Subcutaneous abdominal adipose tissue (tissue), 5 donors: ENCODE results near the gene MT1X.
"Not testable (repeated sequence)": the region's sequence is repeated elsewhere in the genome, so short reads cannot be mapped to it uniquely, and the experiment has no call there.

Experiments
- H3K27ac ChIP-seq: one replicate; pipeline ENCODE4 v1.7.0; 2013; ENCODE audit warnings: low read depth, mild to moderate bottlenecking, inconsistent platforms, low read length, moderate library complexity
- H3K27me3 ChIP-seq, 5 donors: one replicate each; pipeline ENCODE4 v1.7.0; 2013; ENCODE audit warnings: low read length in 5 of 5, inconsistent platforms in 1 of 5; ENCODE audit not compliant: control insufficient read depth in 5 of 5, insufficient read depth in 4 of 5
- H3K36me3 ChIP-seq, 5 donors: one replicate each; pipeline ENCODE4 v1.7.0; 2013; ENCODE audit warnings: low read length in 5 of 5; ENCODE audit not compliant: control insufficient read depth in 5 of 5, insufficient read depth in 5 of 5
- H3K4me1 ChIP-seq, 5 donors: one replicate each; pipeline ENCODE4 v1.7.0; 2013; ENCODE audit warnings: low read length in 5 of 5, mild to moderate bottlenecking in 3 of 5, moderate library complexity in 1 of 5; ENCODE audit not compliant: control insufficient read depth in 5 of 5, insufficient read depth in 5 of 5
- H3K4me3 ChIP-seq, 5 donors: one replicate each; pipeline ENCODE4 v1.7.0; 2013; ENCODE audit warnings: low read length in 5 of 5, low read depth in 1 of 5
- H3K9ac ChIP-seq, 5 donors: one replicate each; pipeline ENCODE4 v1.7.0; 2013; ENCODE audit warnings: low read length in 5 of 5, mild to moderate bottlenecking in 4 of 5, moderate library complexity in 3 of 5
- H3K9me3 ChIP-seq, 5 donors: one replicate each; pipeline ENCODE4 v1.7.0; 2013; ENCODE audit warnings: low read length in 5 of 5; ENCODE audit not compliant: control insufficient read depth in 5 of 5
- donor health status: healthy.
- donor health status: healthy.
- donor health status: healthy.
- donor health status: healthy.
- donor health status: healthy.

Gene MT1X

GRCh38 chr16:56652600-56652999, 29.7 kb upstream of the MT1X start:
- H3K27me3 ChIP-seq = peaks cover 0 to 5% (median under 1%) of the 10 kb centered on the region in 5 donors
- peaks cover 2 to 37% (median 35%) of the 10 kb centered on the region in 5 donors for H3K4me1 ChIP-seq
- H3K36me3 ChIP-seq = no peaks in the 10 kb centered on the region
- H3K27ac ChIP-seq = no peak overlapping the region
- no peak overlapping the region for H3K9ac ChIP-seq
- H3K9me3 ChIP-seq = no peaks in the 10 kb centered on the region
- no peak overlapping the region for H3K4me3 ChIP-seq

GRCh38 chr16:56653218-56653617, 29.1 kb upstream of the MT1X start:
- Histone ChIP-seq H3K9me3 (no peaks in the 10 kb centered on the region), H3K27ac (no peak overlapping the region), H3K36me3 (no peaks in the 10 kb centered on the region), H3K4me1 (peaks cover 4 to 39% (median 36%) of the 10 kb centered on the region in 5 donors), H3K4me3 (no peak overlapping the region), H3K27me3 (peaks cover 0 to 3% (median 0%) of the 10 kb centered on the region in 5 donors), H3K9ac (no peak overlapping the region)

- Histone ChIP-seq H3K36me3 (no peaks in the 10 kb centered on the region), H3K9me3 (no peaks in the 10 kb centered on the region), H3K27ac (no peak within 1 kb of the TSS), H3K4me3 (peak within 1 kb of the TSS; percentile 59 to 71 (median 66)), H3K4me1 (peaks cover 5 to 29% (median 24%) of the 10 kb centered on the region in 5 donors), H3K9ac (peak within 1 kb of the TSS in 3 of 5 donors; percentile 46 to 57 (median 48)), H3K27me3 (peaks cover 2 to 8% (median 6%) of the 10 kb centered on the region in 5 donors)
Observed at GRCh38 chr16:56657555-56658326, 24.5 kb upstream of the MT1X start, which contains the start of gene MT1F. MT1F (plus strand) TSS chr16:56657959; CDS start chr16:56658059, 100 bp downstream.

DNA sequence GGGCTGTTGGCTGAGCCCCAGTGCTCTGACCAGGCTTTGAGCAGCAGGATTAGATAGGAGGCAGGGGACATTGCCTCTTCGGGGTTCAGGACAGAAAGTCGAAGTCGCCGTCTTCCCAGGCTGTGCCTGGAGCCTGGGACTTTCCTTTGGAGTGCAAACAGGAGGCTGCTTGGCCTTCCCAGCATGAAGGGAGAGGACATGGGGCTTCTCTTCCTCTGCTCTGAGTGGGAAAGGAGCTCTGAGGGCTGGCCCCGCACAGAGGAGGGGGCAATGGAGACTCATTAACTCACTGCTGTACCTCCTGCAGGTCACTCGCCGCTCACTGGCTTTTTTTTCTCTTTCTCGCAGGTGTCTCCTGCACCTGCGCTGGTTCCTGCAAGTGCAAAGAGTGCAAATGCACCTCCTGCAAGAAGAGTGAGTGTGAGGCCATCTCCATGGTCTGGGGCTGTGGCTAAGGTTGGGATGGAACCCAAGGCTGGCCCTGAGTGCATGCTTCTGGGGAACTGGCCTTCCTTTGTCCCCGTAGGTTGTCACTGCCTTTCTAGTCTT, 23.9 kb upstream of the MT1X start:
- Histone ChIP-seq H3K9me3 (no peaks in the 10 kb centered on the region), H3K27me3 (peaks cover 4 to 13% (median 11%) of the 10 kb centered on the region in 5 donors), H3K27ac (no peak overlapping the region), H3K4me1 (peaks cover 5 to 22% (median 18%) of the 10 kb centered on the region in 5 donors), H3K9ac (peak overlapping the region in 3 of 5 donors; percentile 46 to 57 (median 48)), H3K4me3 (peak overlapping the region; percentile 59 to 71 (median 66)), H3K36me3 (no peaks in the 10 kb centered on the region)

- Histone ChIP-seq H3K4me3 (no peak overlapping the region), H3K4me1 (peaks cover 3 to 18% (median 14%) of the 10 kb centered on the region in 5 donors), H3K9me3 (no peaks in the 10 kb centered on the region), H3K27ac (no peak overlapping the region), H3K36me3 (no peaks in the 10 kb centered on the region), H3K27me3 (peaks cover 4 to 17% (median 13%) of the 10 kb centered on the region in 5 donors), H3K9ac (no peak overlapping the region)
Observed at GRCh38 chr16:56662357-56663354, 19.6 kb upstream of the MT1X start.

DNA sequence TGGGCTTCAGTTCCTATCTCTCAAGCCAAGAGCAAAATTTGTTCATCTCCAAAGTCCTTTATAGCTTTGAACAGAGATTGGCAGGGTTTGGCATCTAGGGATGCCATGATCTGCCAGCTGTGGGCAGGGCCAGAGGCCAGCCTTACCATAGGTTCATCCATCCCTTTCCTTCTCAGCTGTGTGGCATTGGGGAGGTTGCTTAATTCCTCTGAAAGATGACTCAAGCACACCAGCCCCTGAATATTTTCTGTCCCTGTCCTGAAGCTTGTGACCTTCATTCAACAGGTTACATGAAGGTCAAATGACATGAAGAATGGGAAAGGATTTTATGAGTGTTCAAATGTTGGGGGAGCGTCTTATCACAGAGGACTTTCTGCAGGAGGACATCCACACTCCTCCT, 17.8 kb upstream of the MT1X start:
- peaks cover 4 to 30% (median 26%) of the 10 kb centered on the region in 5 donors for H3K27me3 ChIP-seq
- H3K4me1 ChIP-seq = peaks cover 0 to 17% (median 11%) of the 10 kb centered on the region in 5 donors
- H3K9me3 ChIP-seq = no peaks in the 10 kb centered on the region
- no peak overlapping the region for H3K27ac ChIP-seq
- H3K36me3 ChIP-seq = no peaks in the 10 kb centered on the region
- no peak overlapping the region for H3K4me3 ChIP-seq
- H3K9ac ChIP-seq = no peak overlapping the region

DNA sequence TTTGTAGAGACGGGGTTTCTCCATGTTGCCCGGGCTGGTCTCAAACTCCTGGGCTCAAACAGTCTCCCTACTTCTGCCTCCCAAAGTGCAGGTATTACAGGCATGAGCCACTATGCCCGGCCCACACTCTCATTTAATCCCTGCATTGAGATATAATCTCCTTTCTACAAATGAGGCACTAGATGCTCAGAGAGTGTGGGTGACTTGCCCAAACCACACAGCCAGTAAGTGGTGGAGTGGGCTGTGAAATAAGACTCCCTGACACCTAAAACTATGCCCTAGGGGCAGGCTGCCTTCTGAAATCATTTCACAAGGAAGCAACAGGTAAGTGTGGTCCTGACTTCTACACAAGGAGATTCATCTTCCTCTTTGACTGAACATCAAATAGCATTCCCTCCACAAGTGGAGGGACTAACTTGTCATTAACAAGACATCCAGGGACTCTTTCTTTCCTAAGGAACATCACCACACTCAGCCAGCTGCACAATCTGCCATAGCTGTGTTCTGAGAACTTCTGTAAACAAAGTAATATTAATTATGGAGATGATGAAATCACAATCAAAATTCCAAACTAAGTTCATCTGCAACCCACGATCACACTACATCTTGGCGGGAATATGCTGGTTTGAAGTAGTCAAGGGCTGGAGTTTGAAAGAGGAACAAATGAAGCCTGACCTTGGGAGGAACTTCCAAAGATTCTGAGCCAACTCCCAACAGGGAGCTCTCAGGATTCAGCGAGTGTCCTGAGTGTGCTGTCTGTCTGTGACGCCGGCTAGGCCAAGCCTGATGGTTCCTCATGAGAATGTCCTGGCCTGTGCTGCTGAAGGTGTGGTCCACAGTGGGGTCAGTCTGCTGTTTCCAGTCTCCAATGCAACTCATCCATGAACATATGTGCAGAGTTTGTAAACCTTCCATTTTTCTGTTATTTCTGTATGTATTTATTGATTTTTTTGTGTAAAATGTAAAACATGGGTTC, 16.7 kb upstream of the MT1X start:
- H3K9me3 ChIP-seq, H3K4me3 ChIP-seq, H3K9ac ChIP-seq, H3K36me3 ChIP-seq, H3K27ac ChIP-seq: not testable (repeated sequence)
- peaks cover 0 to 24% (median 17%) of the 10 kb centered on the region in 5 donors for H3K4me1 ChIP-seq
- H3K27me3 ChIP-seq = peaks cover 4 to 39% (median 26%) of the 10 kb centered on the region in 5 donors

DNA sequence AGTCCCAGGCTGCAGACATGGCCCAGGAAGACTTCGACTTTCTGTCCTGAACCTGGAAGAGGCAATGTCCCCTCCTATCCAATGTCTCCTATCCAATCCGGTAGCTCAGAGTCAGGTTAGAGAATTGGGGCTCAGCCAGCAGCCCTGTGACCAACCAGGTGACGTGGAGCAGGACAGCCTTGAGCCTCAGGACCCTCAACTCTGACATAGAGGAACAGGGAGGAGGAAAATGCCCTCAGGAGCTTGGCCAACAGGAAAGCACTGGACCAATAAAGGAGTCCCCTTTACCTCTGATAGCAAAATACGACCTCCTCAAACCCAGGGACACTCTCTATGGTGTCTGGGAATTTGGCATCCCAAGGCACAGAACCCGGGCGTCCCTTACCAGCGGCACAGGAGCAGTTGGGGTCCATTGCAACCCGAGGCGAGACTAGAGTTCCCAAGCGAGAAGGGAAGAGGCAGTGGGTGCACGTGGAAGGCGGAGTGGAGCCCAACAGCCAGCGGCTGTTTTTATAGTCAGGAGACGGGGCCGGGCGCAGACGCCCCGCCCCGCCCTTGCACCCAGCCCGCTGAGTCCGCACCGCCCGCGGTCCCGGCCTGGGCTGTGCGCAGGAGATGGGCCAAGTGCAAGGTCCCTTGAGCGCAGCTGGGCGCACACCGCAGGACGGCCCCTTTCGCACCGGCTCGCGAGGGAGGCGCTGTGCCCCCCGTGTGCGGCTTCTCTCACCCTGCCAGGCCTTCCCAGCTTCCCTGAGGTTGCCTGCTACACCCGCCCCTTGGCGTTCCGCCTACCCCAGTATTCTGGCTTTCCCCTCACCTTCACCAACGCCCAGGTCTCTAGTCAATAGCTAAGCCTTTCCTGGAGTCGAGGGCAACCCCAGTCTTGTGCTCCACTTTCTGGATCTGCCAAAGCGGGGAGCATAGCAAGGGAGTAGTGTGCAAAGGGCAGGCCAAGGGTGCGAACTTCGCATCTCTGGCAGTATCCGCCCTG, 14.4 kb upstream of the MT1X start, which contains the start of gene MT1G:
Gene MT1G, minus strand, starts transcription at position 485 of the 991 bp plus-strand sequence. Its CDS starts 72 bp downstream, at position 413.
- Histone ChIP-seq H3K27me3 (peaks cover 1 to 34% (median 22%) of the 10 kb centered on the region in 5 donors), H3K9ac (no peak within 1 kb of the TSS), H3K27ac (no peak within 1 kb of the TSS), H3K4me1 (peaks cover 0 to 21% (median 17%) of the 10 kb centered on the region in 5 donors), H3K9me3 (no peaks in the 10 kb centered on the region), H3K36me3 (no peaks in the 10 kb centered on the region), H3K4me3 (peak within 1 kb of the TSS in 4 of 5 donors; percentile 17 to 41 (median 26))
